ENCODE data around the gene SSB.
"Not testable (repeated sequence)": the region's sequence is repeated elsewhere in the genome, so short reads cannot be mapped to it uniquely, and the experiment has no call there.

SSB gene

GRCh38 chr2:169839954-169840746 lies 41.5 kb downstream of the SSB start:
- Mint-ChIP-seq H3K4me1 (peaks cover 44% of the 10 kb centered on the region), H3K4me3 (no peak overlapping the region), H3K9me3 (no peaks in the 10 kb centered on the region), H3K36me3 (no peaks in the 10 kb centered on the region), H3K27ac (no peak overlapping the region)
- peak; percentile 34 for ATAC-seq
- no peak for DNase-seq (ENCODE audit: low spot score in 2 of 2)

GRCh38 chr2:169840747-169841142 lies 42.1 kb downstream of the SSB start:
- DNase-seq (ENCODE audit: low spot score in 2 of 2) (no peak), ATAC-seq (peak; percentile 8)
- Mint-ChIP-seq H3K4me3 (no peak overlapping the region), H3K9me3 (no peaks in the 10 kb centered on the region), H3K36me3 (no peaks in the 10 kb centered on the region), H3K27ac (no peak overlapping the region), H3K4me1 (peaks cover 44% of the 10 kb centered on the region)

- not testable (repeated sequence) for ATAC-seq; H3K27ac Mint-ChIP-seq; H3K36me3 Mint-ChIP-seq; H3K9me3 Mint-ChIP-seq; DNase-seq (ENCODE audit: low spot score in 2 of 2); H3K4me3 Mint-ChIP-seq
- H3K4me1 Mint-ChIP-seq: peaks cover 50% of the 10 kb centered on the region
Measured at GRCh38 chr2:169841625-169842024, 43.0 kb downstream of the SSB start.

GRCh38 chr2:169845016-169845415 lies 46.3 kb downstream of the SSB start:
- DNase-seq (ENCODE audit: low spot score in 2 of 2): no peak
- no peaks in the 10 kb centered on the region for H3K9me3 Mint-ChIP-seq
- H3K4me3 Mint-ChIP-seq: no peak overlapping the region
- no peak for ATAC-seq
- no peak overlapping the region for H3K27ac Mint-ChIP-seq
- no peaks in the 10 kb centered on the region for H3K36me3 Mint-ChIP-seq
- peaks cover 41% of the 10 kb centered on the region for H3K4me1 Mint-ChIP-seq

- not testable (repeated sequence) for H3K9me3 Mint-ChIP-seq; ATAC-seq; H3K27ac Mint-ChIP-seq; DNase-seq (ENCODE audit: low spot score in 2 of 2); H3K4me3 Mint-ChIP-seq; H3K36me3 Mint-ChIP-seq
- peaks cover 34% of the 10 kb centered on the region for H3K4me1 Mint-ChIP-seq
Measured at GRCh38 chr2:169848959-169849693, 50.5 kb downstream of the SSB start.

- DNase-seq (ENCODE audit: low spot score in 2 of 2) (no peak), ATAC-seq (no peak)
- Mint-ChIP-seq H3K36me3 (no peaks in the 10 kb centered on the region), H3K4me3 (no peak overlapping the region), H3K4me1 (peaks cover 34% of the 10 kb centered on the region), H3K27ac (no peak overlapping the region), H3K9me3 (no peaks in the 10 kb centered on the region)
Measured at GRCh38 chr2:169849710-169850109, 51.0 kb downstream of the SSB start.

- no peak overlapping the region for H3K27ac Mint-ChIP-seq
- no peaks in the 10 kb centered on the region for H3K36me3 Mint-ChIP-seq
- ATAC-seq (no peak), DNase-seq (ENCODE audit: low spot score in 2 of 2) (no peak)
- peaks cover 12% of the 10 kb centered on the region for H3K4me1 Mint-ChIP-seq
- H3K4me3 Mint-ChIP-seq: no peak overlapping the region
- H3K9me3 Mint-ChIP-seq: no peaks in the 10 kb centered on the region
Measured at GRCh38 chr2:169853041-169853668, 54.5 kb downstream of the SSB start.

- H3K9me3 Mint-ChIP-seq; H3K4me3 Mint-ChIP-seq; ATAC-seq; DNase-seq (ENCODE audit: low spot score in 2 of 2); H3K27ac Mint-ChIP-seq; H3K36me3 Mint-ChIP-seq: not testable (repeated sequence)
- H3K4me1 Mint-ChIP-seq: peaks cover 18% of the 10 kb centered on the region
Measured at GRCh38 chr2:169855281-169856258, 56.9 kb downstream of the SSB start.

GRCh38 chr2:169859423-169859822 lies 60.8 kb downstream of the SSB start:
- ATAC-seq (no peak), DNase-seq (ENCODE audit: low spot score in 2 of 2) (no peak)
- no peak overlapping the region for H3K4me3 Mint-ChIP-seq
- H3K27ac Mint-ChIP-seq: no peak overlapping the region
- no peaks in the 10 kb centered on the region for H3K9me3 Mint-ChIP-seq
- no peaks in the 10 kb centered on the region for H3K36me3 Mint-ChIP-seq
- peaks cover 6% of the 10 kb centered on the region for H3K4me1 Mint-ChIP-seq

GRCh38 chr2:169860149-169860548 lies 61.5 kb downstream of the SSB start:
- ATAC-seq (no peak), DNase-seq (ENCODE audit: low spot score in 2 of 2) (no peak)
- H3K4me3 Mint-ChIP-seq: no peak overlapping the region
- H3K36me3 Mint-ChIP-seq: no peaks in the 10 kb centered on the region
- H3K27ac Mint-ChIP-seq: no peak overlapping the region
- peaks cover 6% of the 10 kb centered on the region for H3K4me1 Mint-ChIP-seq
- no peaks in the 10 kb centered on the region for H3K9me3 Mint-ChIP-seq

Measured in stimulated activated effector memory CD8-positive, alpha-beta T cell treated with anti-CD3 and anti-CD28 coated beads, Interleukin-12 subunit alpha, Interleukin-12 subunit beta, amount 100 ng/mL, for 72 hours (primary cell).